H9 (cell line): ENCODE results near the gene TRHDE. TPM values are rescaled to one million over a fixed set of nuclear protein-coding genes. Genes with fewer than 3 reads are reported as not detected.

Source experiments
- DNase-seq: peaks from one replicate; pipeline ENCODE4 v3.0.0-alpha.2; 2017
- H2AFZ ChIP-seq: one replicate; pipeline ENCODE4 v1.6.1; 2013; ENCODE audit warnings: mild to moderate bottlenecking, low read length, control low read depth, moderate library complexity
- H2AK5ac ChIP-seq: 2 replicates; pipeline ENCODE4 v1.6.1; 2013; ENCODE audit warnings: low read length, control low read depth, mixed read lengths; ENCODE audit not compliant: insufficient read length
- H2BK120ac ChIP-seq: one replicate; pipeline ENCODE4 v1.6.1; 2013; ENCODE audit warnings: low read depth, mild to moderate bottlenecking, low read length, control low read depth, inconsistent platforms; ENCODE audit not compliant: poor library complexity, severe bottlenecking
- H2BK12ac ChIP-seq: 2 replicates; pipeline ENCODE4 v1.6.1; 2013; ENCODE audit warnings: low read length, control low read depth, mixed read lengths, low read depth; ENCODE audit not compliant: insufficient read length
- H2BK15ac ChIP-seq: 2 replicates; pipeline ENCODE4 v1.6.1; 2013; ENCODE audit warnings: low read depth, low read length, control low read depth
- H2BK20ac ChIP-seq: one replicate; pipeline ENCODE4 v1.6.1; 2013; ENCODE audit warnings: low read depth, mild to moderate bottlenecking, low read length, control low read depth, inconsistent platforms; ENCODE audit not compliant: poor library complexity, severe bottlenecking
- H2BK5ac ChIP-seq: 2 replicates; pipeline ENCODE4 v1.6.1; 2013; ENCODE audit warnings: low read length, control low read depth, mixed read lengths; ENCODE audit not compliant: insufficient read length
- H3K14ac ChIP-seq: 2 replicates; pipeline ENCODE4 v1.6.1; 2013; ENCODE audit warnings: low read length, control low read depth; ENCODE audit not compliant: insufficient read depth
- H3K18ac ChIP-seq: 2 replicates; pipeline ENCODE4 v1.6.1; 2013; ENCODE audit warnings: low read depth, mild to moderate bottlenecking, mixed read lengths, low read length, control low read depth; ENCODE audit not compliant: insufficient read length
- H3K23ac ChIP-seq: 2 replicates; pipeline ENCODE4 v1.6.1; 2013; ENCODE audit warnings: low read length, control low read depth, mixed read lengths, low read depth; ENCODE audit not compliant: insufficient read length
- H3K23me2 ChIP-seq: 2 replicates; pipeline ENCODE4 v1.6.1; 2013; ENCODE audit warnings: low read depth, mild to moderate bottlenecking, mixed read lengths, low read length, control low read depth; ENCODE audit not compliant: insufficient read length, poor library complexity, severe bottlenecking
- H3K27ac ChIP-seq: 2 replicates; pipeline ENCODE4 v1.5.1; 2013; ENCODE audit warnings: low read length, control low read depth, mixed read lengths, low read depth; ENCODE audit not compliant: insufficient read length
- H3K27me3 ChIP-seq: 2 replicates; pipeline ENCODE4 v1.6.1; 2013; ENCODE audit warnings: low read length, control low read depth, inconsistent platforms; ENCODE audit not compliant: insufficient read depth
- H3K4ac ChIP-seq: 2 replicates; pipeline ENCODE4 v1.6.1; 2013; ENCODE audit warnings: low read depth, mild to moderate bottlenecking, control low read depth, inconsistent platforms, low read length, moderate library complexity
- H3K4me1 ChIP-seq: 2 replicates; pipeline ENCODE4 v1.6.1; 2013; ENCODE audit warnings: low read length, control low read depth, inconsistent platforms; ENCODE audit not compliant: insufficient read depth
- H3K4me2 ChIP-seq: 2 replicates; pipeline ENCODE4 v1.6.1; 2013; ENCODE audit warnings: low read length, control low read depth, mixed read lengths; ENCODE audit not compliant: insufficient read length, insufficient read depth
- H3K56ac ChIP-seq: 2 replicates; pipeline ENCODE4 v1.6.1; 2013; ENCODE audit warnings: low read depth, mild to moderate bottlenecking, mixed read lengths, low read length, control low read depth; ENCODE audit not compliant: insufficient read length
- H3K79me1 ChIP-seq: 2 replicates; pipeline ENCODE4 v1.6.1; 2013; ENCODE audit warnings: low read depth, mild to moderate bottlenecking, moderate library complexity, low read length, control low read depth, inconsistent platforms; ENCODE audit not compliant: insufficient read depth, poor library complexity, severe bottlenecking
- H3K79me2 ChIP-seq: 2 replicates; pipeline ENCODE4 v1.6.1; 2013; ENCODE audit warnings: low read length, control low read depth, inconsistent platforms; ENCODE audit not compliant: insufficient read depth
- H3K9ac ChIP-seq: 2 replicates; pipeline ENCODE4 v1.6.1; 2013; ENCODE audit warnings: low read length, control low read depth, mixed read lengths; ENCODE audit not compliant: insufficient read length; ENCODE audit errors: extremely low read depth
- H3K9me3 ChIP-seq: one replicate; pipeline ENCODE4 v1.6.1; 2013; ENCODE audit warnings: low read depth, low read length, inconsistent platforms; ENCODE audit not compliant: control insufficient read depth
- H3T11ph ChIP-seq: one replicate; pipeline ENCODE4 v1.6.1; 2013; ENCODE audit warnings: mild to moderate bottlenecking, low read length, control low read depth, inconsistent platforms
- H4K20me1 ChIP-seq: one replicate; pipeline ENCODE4 v1.6.1; 2013; ENCODE audit not compliant: control insufficient read depth, insufficient read length, insufficient read depth
- H4K5ac ChIP-seq: 2 replicates; pipeline ENCODE4 v1.6.1; 2013; ENCODE audit warnings: low read depth, mild to moderate bottlenecking, mixed read lengths, low read length, control low read depth; ENCODE audit not compliant: insufficient read length
- H4K8ac ChIP-seq: replicated peaks from 2 replicates; pipeline ENCODE4 v1.6.1; 2013; ENCODE audit warnings: low read length, control low read depth, mixed read lengths, low read depth; ENCODE audit not compliant: insufficient read length
- H4K91ac ChIP-seq: 2 replicates; pipeline ENCODE4 v1.6.1; 2013; ENCODE audit warnings: low read depth, mild to moderate bottlenecking, moderate library complexity, mixed read lengths, low read length, control low read depth; ENCODE audit not compliant: insufficient read length
- H3K27ac Mint-ChIP-seq, 3 experiments: 2 replicates in 2 of 3; 3 replicates in 1 of 3; pipeline ENCODE4 v1.8.0; 2020 to 2021; ENCODE audit warnings: mixed read lengths in 3 of 3, mild to moderate bottlenecking in 1 of 3, moderate library complexity in 1 of 3
- H3K27me3 Mint-ChIP-seq: 2 replicates; pipeline ENCODE4 v1.8.0; 2021; ENCODE audit warnings: low read depth, mild to moderate bottlenecking, moderate library complexity, mixed read lengths
- H3K36me3 Mint-ChIP-seq, 3 experiments: 2 replicates in 2 of 3; 3 replicates in 1 of 3; pipeline ENCODE4 v1.8.0; 2020 to 2021; ENCODE audit warnings: low read depth in 3 of 3, mixed read lengths in 3 of 3; ENCODE audit not compliant: insufficient read depth in 1 of 3
- H3K4me1 Mint-ChIP-seq, 2 experiments: 2 replicates each; pipeline ENCODE4 v1.8.0; 2020; ENCODE audit warnings: mixed read lengths in 2 of 2
- H3K4me3 Mint-ChIP-seq, 2 experiments: 2 replicates in 1 of 2; 3 replicates in 1 of 2; pipeline ENCODE4 v1.8.0; 2020 to 2021; ENCODE audit warnings: mild to moderate bottlenecking in 2 of 2, mixed read lengths in 2 of 2, moderate library complexity in 1 of 2
- H3K9me3 Mint-ChIP-seq, 2 experiments: 2 replicates in 1 of 2; 3 replicates in 1 of 2; pipeline ENCODE4 v1.8.0; 2020; ENCODE audit warnings: mild to moderate bottlenecking in 2 of 2, mixed read lengths in 2 of 2, moderate library complexity in 1 of 2
- WGBS: extraction: QIAGEN DNeasy Blood & Tissue Kit; methylation state at CpG from one replicate; pipeline ENCODE4 v1.1.7; 2013; ENCODE audit warnings: missing lambda C conversion rate, low lambda C conversion rate, mixed read lengths; ENCODE audit not compliant: insufficient read length; ENCODE audit errors: extremely low coverage; 5-methylcytosine and 5-hydroxymethylcytosine counted together
- total RNA-seq: library from RNA; stranded (reverse); gene quantifications from 2 replicates; pipeline ENCODE4 v1.2.1, GENCODE V29; 2021
- TF ChIP-seq, protein P1 (sequence below): fragments of 200-600 bp; sonication (generic); conservative IDR thresholded peaks from 3 replicates; pipeline ENCODE4 v1.8.0; 2021; ENCODE audit warnings: antibody characterized with exemption, mild to moderate bottlenecking

TRHDE gene
- total RNA-seq, 1 experiment from 2014 or later: 1.0 TPM

DNA sequence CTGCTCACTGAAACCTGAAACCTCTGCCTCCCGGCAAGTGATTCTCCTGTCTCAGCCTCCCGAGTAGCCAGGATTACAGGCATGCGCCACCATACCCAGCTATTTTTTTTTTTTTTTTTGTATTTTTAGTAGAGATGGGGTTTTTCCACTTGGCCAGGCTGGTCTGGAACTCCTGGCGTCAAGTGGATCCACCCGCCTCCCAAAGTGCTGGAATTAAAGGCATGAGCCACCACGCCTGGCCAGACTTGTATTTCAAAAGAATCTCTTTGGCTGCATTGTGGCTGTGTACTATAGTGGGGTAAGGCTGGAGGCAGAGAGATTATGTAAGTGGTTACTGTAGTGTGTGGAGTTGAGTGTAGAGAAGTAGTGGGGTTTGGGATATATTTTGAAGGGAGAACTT, 35.1 kb downstream of the TRHDE start:
- Mint-ChIP-seq H3K9me3 (0 out of 5 replicates have a peak, but pooled peaks cover 0 to 2% of the 10 kb centered on the region in 2 experiments), H3K4me1 (peaks cover 0 to 4% of the 10 kb centered on the region in 2 experiments; a peak in 2 of 4 replicates), H3K36me3 (no peaks in the 10 kb centered on the region; a peak in 2 of 7 replicates), H3K4me3 (no peak overlapping the region), H3K27ac (peak overlapping the region in 1 of 3 experiments; percentile 33; a peak in 1 of 7 replicates), H3K27me3 (no peaks in the 10 kb centered on the region)
- H3T11ph ChIP-seq: no peak overlapping the region
- H4K20me1 ChIP-seq: no peaks in the 10 kb centered on the region
- no peak overlapping the region for H2BK120ac ChIP-seq
- H3K9me3 ChIP-seq: no peaks in the 10 kb centered on the region
- no peak overlapping the region for H4K91ac ChIP-seq
- H3K27ac ChIP-seq: no peak overlapping the region
- no peak overlapping the region for H3K18ac ChIP-seq
- H3K27me3 ChIP-seq: no peaks in the 10 kb centered on the region
- WGBS: no CpG with 5 or more reads among the region's 6 CpGs
- H3K4me1 ChIP-seq: no peaks in the 10 kb centered on the region
- no peak overlapping the region for H2AK5ac ChIP-seq
- no peak for DNase-seq
- no peaks in the 10 kb centered on the region for H3K79me2 ChIP-seq
- no peak overlapping the region for H3K9ac ChIP-seq
- no peak overlapping the region for H2BK5ac ChIP-seq
- no peak overlapping the region for H2BK12ac ChIP-seq
- H3K79me1 ChIP-seq: no peaks in the 10 kb centered on the region
- no peak overlapping the region for H3K23ac ChIP-seq
- H2BK15ac ChIP-seq: no peak overlapping the region
- no peak overlapping the region for H3K4me2 ChIP-seq
- H3K56ac ChIP-seq: no peak overlapping the region
- no peak overlapping the region for H4K8ac ChIP-seq
- H2BK20ac ChIP-seq: no peak overlapping the region
- TF ChIP-seq, protein P1, sequence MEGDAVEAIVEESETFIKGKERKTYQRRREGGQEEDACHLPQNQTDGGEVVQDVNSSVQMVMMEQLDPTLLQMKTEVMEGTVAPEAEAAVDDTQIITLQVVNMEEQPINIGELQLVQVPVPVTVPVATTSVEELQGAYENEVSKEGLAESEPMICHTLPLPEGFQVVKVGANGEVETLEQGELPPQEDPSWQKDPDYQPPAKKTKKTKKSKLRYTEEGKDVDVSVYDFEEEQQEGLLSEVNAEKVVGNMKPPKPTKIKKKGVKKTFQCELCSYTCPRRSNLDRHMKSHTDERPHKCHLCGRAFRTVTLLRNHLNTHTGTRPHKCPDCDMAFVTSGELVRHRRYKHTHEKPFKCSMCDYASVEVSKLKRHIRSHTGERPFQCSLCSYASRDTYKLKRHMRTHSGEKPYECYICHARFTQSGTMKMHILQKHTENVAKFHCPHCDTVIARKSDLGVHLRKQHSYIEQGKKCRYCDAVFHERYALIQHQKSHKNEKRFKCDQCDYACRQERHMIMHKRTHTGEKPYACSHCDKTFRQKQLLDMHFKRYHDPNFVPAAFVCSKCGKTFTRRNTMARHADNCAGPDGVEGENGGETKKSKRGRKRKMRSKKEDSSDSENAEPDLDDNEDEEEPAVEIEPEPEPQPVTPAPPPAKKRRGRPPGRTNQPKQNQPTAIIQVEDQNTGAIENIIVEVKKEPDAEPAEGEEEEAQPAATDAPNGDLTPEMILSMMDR: no peak
- H4K5ac ChIP-seq: no peak overlapping the region
- no peak overlapping the region for H3K4ac ChIP-seq
- H3K14ac ChIP-seq: no peak overlapping the region
- no peaks in the 10 kb centered on the region for H3K23me2 ChIP-seq
- H2AFZ ChIP-seq: no peak overlapping the region
